Thymus (tissue), 11 donors: Measurements from ENCODE around the gene ABL2. TPM values are rescaled to one million over a fixed set of nuclear protein-coding genes. Genes with fewer than 3 reads are reported as not detected.
A peak's percentile ranks its signal among the peaks of the same experiment; 100 is the strongest.

ENCODE experiments used
- DNase-seq, 9 donors: peaks; one replicate each; pipeline ENCODE4 v3.0.0-alpha.2; 2013; ENCODE audit warnings: low spot score in 9 of 9, low read depth in 6 of 9, missing footprints in 1 of 9
- H3K27ac ChIP-seq, 2 donors: one replicate each; pipeline ENCODE4 v1.5.1; 2013; ENCODE audit warnings: control low read depth in 1 of 2, low read depth in 1 of 2, low read length in 1 of 2, mild to moderate bottlenecking in 1 of 2, moderate library complexity in 1 of 2
- H3K27me3 ChIP-seq, 2 donors: one replicate each; pipeline ENCODE4 v1.5.1; 2013; ENCODE audit warnings: low read length in 1 of 2; ENCODE audit not compliant: control insufficient read depth in 2 of 2, insufficient read depth in 1 of 2
- H3K36me3 ChIP-seq, 2 donors: one replicate each; pipeline ENCODE4 v1.5.1; 2013; ENCODE audit warnings: low read length in 1 of 2, mild to moderate bottlenecking in 1 of 2, moderate library complexity in 1 of 2; ENCODE audit not compliant: control insufficient read depth in 2 of 2, insufficient read depth in 2 of 2
- H3K4me1 ChIP-seq, 2 donors: one replicate each; pipeline ENCODE4 v1.5.1; 2013; ENCODE audit warnings: low read length in 2 of 2; ENCODE audit not compliant: control insufficient read depth in 2 of 2, insufficient read depth in 2 of 2
- H3K4me3 ChIP-seq, 2 donors: one replicate each; pipeline ENCODE4 v1.5.1; 2013; ENCODE audit warnings: low read length in 2 of 2, control low read depth in 1 of 2, mild to moderate bottlenecking in 1 of 2
- H3K9me3 ChIP-seq, 2 donors: one replicate each; pipeline ENCODE4 v1.5.1; 2013; ENCODE audit warnings: low read length in 1 of 2, mild to moderate bottlenecking in 1 of 2; ENCODE audit not compliant: control insufficient read depth in 2 of 2, insufficient read depth in 1 of 2
- WGBS: extraction: QIAGEN DNeasy Blood & Tissue Kit; methylation state at CpG from one replicate; pipeline ENCODE4 v1.1.7; 2013; 5-methylcytosine and 5-hydroxymethylcytosine counted together
- polyA plus RNA-seq: library from polyadenylated mRNA; stranded (reverse); fragments of 200-250 nt; gene quantifications from one replicate; pipeline ENCODE4 v1.2.3, GENCODE V29; 2013
- total RNA-seq: library from RNA; stranded (reverse); fragments of 120-200 nt; gene quantifications from one replicate; pipeline ENCODE4 v1.2.4, GENCODE V29; 2013
- donor health status: healthy.

The ABL2 gene
- total and polyA plus RNA-seq, 2 donors = 3.5 to 3.6 TPM

GRCh38 chr1:179124873-179125272 lies 104.6 kb downstream of the ABL2 start:
- WGBS = 95% methylated on average over 1 of the region's 1 CpG
- Histone ChIP-seq H3K36me3 (peaks cover 6 to 12% of the 10 kb centered on the region in 2 donors), H3K27me3 (no peaks in the 10 kb centered on the region), H3K27ac (no peak overlapping the region), H3K4me3 (no peak overlapping the region), H3K4me1 (peaks cover 2 to 6% of the 10 kb centered on the region in 2 donors), H3K9me3 (no peaks in the 10 kb centered on the region)
- DNase-seq = no peak

- 91% methylated on average over 7 of the region's 7 CpGs for WGBS
- no peaks in the 10 kb centered on the region for H3K9me3 ChIP-seq
- H3K36me3 ChIP-seq = peaks cover 13 to 27% of the 10 kb centered on the region in 2 donors
- H3K27ac ChIP-seq = no peak overlapping the region
- peak in 2 of 9 donors; percentile 41 to 55 for DNase-seq
- no peak overlapping the region for H3K4me3 ChIP-seq
- H3K27me3 ChIP-seq = no peaks in the 10 kb centered on the region
- no peaks in the 10 kb centered on the region for H3K4me1 ChIP-seq
Measured at GRCh38 chr1:179121159-179121938, 108.1 kb downstream of the ABL2 start.

- H3K9me3 ChIP-seq = no peaks in the 10 kb centered on the region
- H3K27me3 ChIP-seq = no peaks in the 10 kb centered on the region
- peaks cover 9 to 24% of the 10 kb centered on the region in 2 donors for H3K36me3 ChIP-seq
- no peak for DNase-seq
- no peaks in the 10 kb centered on the region for H3K4me1 ChIP-seq
- H3K4me3 ChIP-seq = no peak overlapping the region
- 96% methylated on average over 2 of the region's 2 CpGs for WGBS
- H3K27ac ChIP-seq = no peak overlapping the region
Measured at GRCh38 chr1:179120736-179121135, 108.7 kb downstream of the ABL2 start.

GRCh38 chr1:179119513-179119912 lies 110.0 kb downstream of the ABL2 start:
- peaks cover 9 to 22% of the 10 kb centered on the region in 2 donors for H3K36me3 ChIP-seq
- no peak overlapping the region for H3K27ac ChIP-seq
- no peaks in the 10 kb centered on the region for H3K4me1 ChIP-seq
- no peaks in the 10 kb centered on the region for H3K9me3 ChIP-seq
- no peaks in the 10 kb centered on the region for H3K27me3 ChIP-seq
- no peak for DNase-seq
- H3K4me3 ChIP-seq = no peak overlapping the region

DNA sequence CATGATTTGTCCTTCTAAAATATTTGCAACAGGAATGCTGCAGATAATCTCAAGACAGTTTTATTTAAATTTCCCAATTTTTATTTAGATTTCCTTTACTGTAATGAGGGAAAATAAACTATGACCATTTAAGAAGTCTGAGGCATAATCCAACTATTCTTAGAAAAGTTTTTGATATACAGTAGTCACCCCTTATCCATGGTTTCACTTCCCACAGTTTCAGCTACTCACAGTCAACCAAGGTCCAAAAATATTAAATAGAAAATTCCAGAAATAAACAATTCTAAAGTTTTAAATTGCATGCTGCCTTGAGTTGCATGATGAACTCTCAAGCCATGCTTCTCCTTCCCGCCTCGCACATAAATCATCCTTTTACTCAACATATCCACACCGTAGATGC lies 114.3 kb downstream of the ABL2 start:
- no peak overlapping the region for H3K4me3 ChIP-seq
- H3K4me1 ChIP-seq = no peaks in the 10 kb centered on the region
- no peak overlapping the region for H3K27ac ChIP-seq
- H3K27me3 ChIP-seq = no peaks in the 10 kb centered on the region
- H3K36me3 ChIP-seq = peaks cover 21 to 25% of the 10 kb centered on the region in 2 donors
- WGBS = 97% methylated on average over 3 of the region's 3 CpGs
- DNase-seq = no peak
- no peaks in the 10 kb centered on the region for H3K9me3 ChIP-seq

- Histone ChIP-seq H3K4me3 (no peak overlapping the region), H3K27ac (no peak overlapping the region), H3K36me3 (peaks cover 25 to 39% of the 10 kb centered on the region in 2 donors), H3K27me3 (no peaks in the 10 kb centered on the region), H3K9me3 (no peaks in the 10 kb centered on the region), H3K4me1 (no peaks in the 10 kb centered on the region)
- DNase-seq = no peak
- WGBS = 100% methylated on average over 2 of the region's 2 CpGs
Measured at GRCh38 chr1:179108644-179109043, 120.8 kb downstream of the ABL2 start.

- 98% methylated on average over 15 of the region's 15 CpGs for WGBS
- Histone ChIP-seq H3K4me3 (no peak overlapping the region), H3K27me3 (no peaks in the 10 kb centered on the region), H3K4me1 (no peaks in the 10 kb centered on the region), H3K36me3 (peaks cover 25 to 39% of the 10 kb centered on the region in 2 donors), H3K9me3 (no peaks in the 10 kb centered on the region), H3K27ac (no peak overlapping the region)
- no peak for DNase-seq
Measured at GRCh38 chr1:179107706-179108629, 121.5 kb downstream of the ABL2 start.

DNA sequence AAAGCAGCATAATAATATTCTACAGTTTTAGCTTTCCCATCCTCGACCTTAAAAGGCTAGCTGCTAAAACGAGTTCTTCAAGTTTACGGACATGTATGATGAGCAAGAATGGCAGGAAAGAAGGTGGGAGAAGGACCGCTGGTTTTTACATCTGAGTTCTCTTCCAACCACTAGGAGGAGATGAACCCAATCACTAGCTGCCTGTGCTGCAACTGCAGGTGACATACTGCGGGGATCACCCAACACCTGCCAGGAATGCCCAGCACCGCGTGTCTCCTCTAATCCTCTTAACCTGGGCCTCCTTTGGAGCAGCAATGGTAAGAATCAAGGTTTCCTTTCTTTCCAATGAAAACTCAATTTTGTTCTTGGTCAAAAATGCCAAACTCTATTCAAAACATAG lies 124.1 kb downstream of the ABL2 start:
- no peak overlapping the region for H3K4me3 ChIP-seq
- no peak for DNase-seq
- 91% methylated on average over 7 of the region's 7 CpGs for WGBS
- H3K27me3 ChIP-seq = no peaks in the 10 kb centered on the region
- H3K36me3 ChIP-seq = peaks cover 22 to 28% of the 10 kb centered on the region in 2 donors
- H3K27ac ChIP-seq = no peak overlapping the region
- peaks cover 6 to 13% of the 10 kb centered on the region in 2 donors for H3K4me1 ChIP-seq
- H3K9me3 ChIP-seq = no peaks in the 10 kb centered on the region
